Lower leg skin (tissue), 4 donors: ENCODE measurements around the gene LHB. TPM values are rescaled to one million over a fixed set of nuclear protein-coding genes. Genes with fewer than 3 reads are reported as not detected.
A peak's percentile ranks its signal among the peaks of the same experiment; 100 is the strongest.

Source experiments
- DNase-seq, 2 donors: peaks; one replicate each; pipeline ENCODE4 v3.0.0-alpha.2; 2019; ENCODE audit warnings: low spot score in 2 of 2
- H3K4me3 ChIP-seq: fragments of 200-600 bp; sonication (generic); 2 replicates; pipeline ENCODE4 v1.5.1; 2017; ENCODE audit warnings: mild to moderate bottlenecking, low read depth; ENCODE audit not compliant: poor library complexity, severe bottlenecking
- CTCF ChIP-seq, 3 donors: fragments of 450-650 bp; IDR thresholded peaks; one replicate each; pipeline ENCODE4 v1.5.1; 2016; ENCODE audit warnings: antibody characterized with exemption in 3 of 3, mild to moderate bottlenecking in 3 of 3, moderate library complexity in 2 of 3
- POLR2A ChIP-seq, 2 donors: fragments of 450-650 bp; IDR thresholded peaks; one replicate each; pipeline ENCODE4 v1.6.1; 2016 to 2017; ENCODE audit warnings: antibody characterized with exemption in 2 of 2, mild to moderate bottlenecking in 1 of 2, moderate library complexity in 1 of 2
- WGBS, 2 donors: methylation state at CpG; one replicate each; pipeline ENCODE4 v1.1.5; 2018; 5-methylcytosine and 5-hydroxymethylcytosine counted together
- intact Hi-C: fragments of 100-400 bp; cut with DNase I; formaldehyde crosslinking; loops from one replicate; pipeline ENCODE4 v1.15.0; 2023; ENCODE audit warnings: low total_unique reads
- total RNA-seq, 4 donors: library from RNA; depleted of rRNA; stranded (reverse); fragments of >200 nt; gene quantifications; one replicate each; pipeline ENCODE4 v1.1.0, GENCODE V29; 2016

LHB gene
- 1 to 10 TPM in 3 of 4 donors, not detected in 1; 1.2 to 4.2 (median 1.8) TPM for total RNA-seq

- intact Hi-C loops = no loop called here
- no peak for DNase-seq
- TF ChIP-seq CTCF (IDR thresholded peaks at IDR 0.05) (no peak), POLR2A (IDR thresholded peaks at IDR 0.05) (no peak)
- 71 to 88% methylated on average over 14 to 17 of the region's 17 CpGs for whole genome bisulfite sequencing, 2 donors
- peak within 1 kb of the TSS; percentile 3 for H3K4me3 ChIP-seq
Measured at GRCh38 chr19:49017041-49017665, at the start of gene LHB. Gene LHB (minus strand): TSS chr19:49017091. CDS start chr19:49017081, 10 bp downstream.

- H3K4me3 ChIP-seq = no peak overlapping the region
- 54 to 56% methylated on average over 13 of the region's 13 CpGs for WGBS, 2 donors
- intact Hi-C loops = no loop called here
- no peak for TF ChIP-seq CTCF (IDR thresholded peaks at IDR 0.05)
- no peak for DNase-seq
Measured at GRCh38 chr19:49065905-49066512, 49.1 kb upstream of the LHB start.

- WGBS, 2 donors = 5 to 9% methylated on average over 17 to 35 of the region's 53 CpGs
- DNase-seq = peak in 1 of 2 donors; percentile 89
- H3K4me3 ChIP-seq = no peak within 1 kb of the TSS
- intact Hi-C loops = no loop called here
- TF ChIP-seq POLR2A (IDR thresholded peaks at IDR 0.05) (no peak), CTCF (IDR thresholded peaks at IDR 0.05) (no peak)
Measured at GRCh38 chr19:49064768-49065611, 48.1 kb upstream of the LHB start, which contains the start of gene NTF4. Gene NTF4 (minus strand): TSS chr19:49064818. CDS start chr19:49061997, 2,821 bp downstream.

GRCh38 chr19:49064029-49064629 is 47.2 kb upstream of the LHB start:
- intact Hi-C loops = no loop called here
- no peak overlapping the region for H3K4me3 ChIP-seq
- DNase-seq = no peak
- 21 to 37% methylated on average over 8 to 10 of the region's 10 CpGs for WGBS, 2 donors
- TF ChIP-seq POLR2A (IDR thresholded peaks at IDR 0.05) (no peak), CTCF (IDR thresholded peaks at IDR 0.05) (no peak)

- intact Hi-C loops = no loop called here
- WGBS, 2 donors = 73 to 83% methylated on average over 22 to 23 of the region's 25 CpGs
Measured at GRCh38 chr19:49061445-49061844, 44.6 kb upstream of the LHB start.

More at GRCh38 chr19:49061445-49061844, 44.6 kb upstream of the LHB start:
- H3K4me3 ChIP-seq = no peak overlapping the region
- DNase-seq = no peak
- no peak for TF ChIP-seq POLR2A (IDR thresholded peaks at IDR 0.05)
- TF ChIP-seq CTCF (IDR thresholded peaks at IDR 0.05) = no peak
